H1 (cell line): Measurements from ENCODE around the gene DCX.

Experiments used
- CHD2 ChIP-seq: IDR thresholded peaks from 2 replicates; pipeline ENCODE4 v1.6.1; 2012; ENCODE audit warnings: low read length, improper control_type of control experiment
- EP300 ChIP-seq, 2 experiments: IDR thresholded peaks; 1 replicate in 1 of 2; 2 replicates in 1 of 2; pipeline ENCODE4 v1.6.1; 2011 to 2012; ENCODE audit warnings: low read depth in 2 of 2, low read length in 2 of 2, mild to moderate bottlenecking in 2 of 2, borderline replicate concordance in 1 of 2, inconsistent platforms in 1 of 2, moderate library complexity in 1 of 2
- FOSL1 ChIP-seq: IDR thresholded peaks from 2 replicates; pipeline ENCODE4 v1.6.1; 2011; ENCODE audit warnings: mild to moderate bottlenecking, low read depth, low read length, moderate library complexity; ENCODE audit not compliant: insufficient read depth
- KDM1A ChIP-seq: fragments of 200-600, 300-600 bp; sonication (generic); IDR thresholded peaks from 2 replicates; pipeline ENCODE4 v1.7.1; 2016; ENCODE audit warnings: mild to moderate bottlenecking, low read length, borderline replicate concordance
- NANOG ChIP-seq: IDR thresholded peaks from 2 replicates; pipeline ENCODE4 v1.6.1; 2011; ENCODE audit warnings: low read length, low read depth, mild to moderate bottlenecking, inconsistent platforms; ENCODE audit not compliant: insufficient read depth, poor library complexity, severe bottlenecking
- POLR2A ChIP-seq, 2 experiments: IDR thresholded peaks; 1 replicate in 1 of 2; 2 replicates in 1 of 2; pipeline ENCODE4 v1.6.1; 2011; ENCODE audit warnings: low read depth in 2 of 2, low read length in 2 of 2, mild to moderate bottlenecking in 2 of 2; ENCODE audit errors: control extremely low read depth in 1 of 2
- RBBP5 ChIP-seq: IDR thresholded peaks from 2 replicates; pipeline ENCODE4 v1.7.1; 2012; ENCODE audit warnings: low read depth, mild to moderate bottlenecking, inconsistent platforms, low read length, moderate library complexity, borderline replicate concordance
- SRF ChIP-seq: IDR thresholded peaks from 2 replicates; pipeline ENCODE4 v1.6.1; 2011; ENCODE audit warnings: mild to moderate bottlenecking, low read depth, low read length, moderate library complexity
- SUZ12 ChIP-seq: fragments of 200-600 bp; sonication (generic); IDR thresholded peaks from 2 replicates; pipeline ENCODE4 v1.6.1; 2012; ENCODE audit warnings: mild to moderate bottlenecking, inconsistent platforms, low read length, moderate library complexity, mixed read lengths

GRCh38 chrX:111382277-111382676 lies 29.7 kb downstream of the DCX start:
- TF ChIP-seq SRF (no peak), RBBP5 (no peak), KDM1A (no peak), FOSL1 (no peak), SUZ12 (no peak), POLR2A (IDR thresholded peaks at IDR 0.05; ENCODE audit: control extremely low read depth in 1 of 2, low read depth in 2 of 2, low read length in 2 of 2) (no peak), EP300 (IDR thresholded peaks at IDR 0.05; ENCODE audit: borderline replicate concordance in 1 of 2, low read depth in 2 of 2, low read length in 2 of 2) (no peak), NANOG (no peak), CHD2 (no peak)
